ENCODE data around the gene LIMK1. TPM values are rescaled to one million over a fixed set of nuclear protein-coding genes. Genes with fewer than 3 reads are reported as not detected.

Gene LIMK1
- total and polyA plus RNA-seq, 2 donors = 11.2 to 14.7 TPM

GRCh38 chr7:74083928-74084721 is 521 bp downstream of the LIMK1 start:
- WGBS = 2% methylated on average over 61 of the region's 61 CpGs
- Histone ChIP-seq H3K36me3 (ENCODE audit: insufficient read depth) (no peaks in the 10 kb centered on the region), H3K27ac (ENCODE audit: low read depth) (no peak overlapping the region), H3K4me1 (ENCODE audit: insufficient read depth) (peaks cover 2% of the 10 kb centered on the region), H3K4me3 (ENCODE audit: low read depth, low read length) (peak overlapping the region; percentile 91)
- DNase-seq (ENCODE audit: extremely low spot score) = no peak

- no peaks in the 10 kb centered on the region for H3K36me3 ChIP-seq (ENCODE audit: insufficient read depth)
- no peak for DNase-seq (ENCODE audit: extremely low spot score)
- peaks cover 2% of the 10 kb centered on the region for H3K4me1 ChIP-seq (ENCODE audit: insufficient read depth)
- H3K4me3 ChIP-seq (ENCODE audit: low read depth, low read length) = peak overlapping the region; percentile 91
- no peak overlapping the region for H3K27ac ChIP-seq (ENCODE audit: low read depth)
- 70% methylated on average over 6 of the region's 6 CpGs for WGBS
These were observed 1.3 kb downstream of the LIMK1 start for GRCh38 chr7:74084722-74085578.

GRCh38 chr7:74087791-74088453 is 4.3 kb downstream of the LIMK1 start:
- no peak for DNase-seq (ENCODE audit: extremely low spot score)
- Histone ChIP-seq H3K4me3 (ENCODE audit: low read depth, low read length) (no peak overlapping the region), H3K27ac (ENCODE audit: low read depth) (no peak overlapping the region), H3K4me1 (ENCODE audit: insufficient read depth) (peaks cover 2% of the 10 kb centered on the region), H3K36me3 (ENCODE audit: insufficient read depth) (no peaks in the 10 kb centered on the region)
- 96% methylated on average over 10 of the region's 10 CpGs for WGBS

GRCh38 chr7:74092321-74092963 is 8.8 kb downstream of the LIMK1 start:
- peak overlapping the region; percentile 84 for H3K27ac ChIP-seq (ENCODE audit: low read depth)
- no peak overlapping the region for H3K4me3 ChIP-seq (ENCODE audit: low read depth, low read length)
- H3K4me1 ChIP-seq (ENCODE audit: insufficient read depth) = no peaks in the 10 kb centered on the region
- 67% methylated on average over 13 of the region's 13 CpGs for WGBS
- H3K36me3 ChIP-seq (ENCODE audit: insufficient read depth) = peaks cover 2% of the 10 kb centered on the region
- DNase-seq (ENCODE audit: extremely low spot score) = no peak

- WGBS = 60% methylated on average over 12 of the region's 12 CpGs
- Histone ChIP-seq H3K36me3 (ENCODE audit: insufficient read depth) (peaks cover 2% of the 10 kb centered on the region), H3K4me1 (ENCODE audit: insufficient read depth) (no peaks in the 10 kb centered on the region), H3K4me3 (ENCODE audit: low read depth, low read length) (no peak overlapping the region), H3K27ac (ENCODE audit: low read depth) (peak overlapping the region; percentile 84)
- DNase-seq (ENCODE audit: extremely low spot score) = no peak
These were observed 9.4 kb downstream of the LIMK1 start for GRCh38 chr7:74092964-74093471.

GRCh38 chr7:74093671-74094223 is 10.1 kb downstream of the LIMK1 start:
- no peak overlapping the region for H3K4me3 ChIP-seq (ENCODE audit: low read depth, low read length)
- DNase-seq (ENCODE audit: extremely low spot score) = no peak
- peak overlapping the region; percentile 84 for H3K27ac ChIP-seq (ENCODE audit: low read depth)
- H3K4me1 ChIP-seq (ENCODE audit: insufficient read depth) = no peaks in the 10 kb centered on the region
- H3K36me3 ChIP-seq (ENCODE audit: insufficient read depth) = peaks cover 2% of the 10 kb centered on the region
- 43% methylated on average over 15 of the region's 15 CpGs for WGBS

GRCh38 chr7:74094224-74095101 is 10.9 kb downstream of the LIMK1 start:
- 17% methylated on average over 32 of the region's 32 CpGs for WGBS
- DNase-seq (ENCODE audit: extremely low spot score) = no peak
- H3K4me1 ChIP-seq (ENCODE audit: insufficient read depth) = no peaks in the 10 kb centered on the region
- H3K4me3 ChIP-seq (ENCODE audit: low read depth, low read length) = peak overlapping the region; percentile 19
- peak overlapping the region; percentile 76 for H3K27ac ChIP-seq (ENCODE audit: low read depth)
- peaks cover 2% of the 10 kb centered on the region for H3K36me3 ChIP-seq (ENCODE audit: insufficient read depth)

GRCh38 chr7:74095135-74095534 is 11.5 kb downstream of the LIMK1 start:
- peak overlapping the region; percentile 62 for H3K27ac ChIP-seq (ENCODE audit: low read depth)
- peaks cover 2% of the 10 kb centered on the region for H3K36me3 ChIP-seq (ENCODE audit: insufficient read depth)
- 94% methylated on average over 6 of the region's 6 CpGs for WGBS
- H3K4me3 ChIP-seq (ENCODE audit: low read depth, low read length) = no peak overlapping the region
- H3K4me1 ChIP-seq (ENCODE audit: insufficient read depth) = no peaks in the 10 kb centered on the region
- no peak for DNase-seq (ENCODE audit: extremely low spot score)

- no peak for DNase-seq (ENCODE audit: extremely low spot score)
- no peaks in the 10 kb centered on the region for H3K4me1 ChIP-seq (ENCODE audit: insufficient read depth)
- peaks cover 2% of the 10 kb centered on the region for H3K36me3 ChIP-seq (ENCODE audit: insufficient read depth)
- peak overlapping the region; percentile 75 for H3K27ac ChIP-seq (ENCODE audit: low read depth)
- H3K4me3 ChIP-seq (ENCODE audit: low read depth, low read length) = no peak overlapping the region
- WGBS = 49% methylated on average over 11 of the region's 11 CpGs
These were observed 14.5 kb downstream of the LIMK1 start for GRCh38 chr7:74097937-74098614.

GRCh38 chr7:74099031-74099430 is 15.4 kb downstream of the LIMK1 start:
- Histone ChIP-seq H3K36me3 (ENCODE audit: insufficient read depth) (peaks cover 2% of the 10 kb centered on the region), H3K4me3 (ENCODE audit: low read depth, low read length) (no peak overlapping the region), H3K4me1 (ENCODE audit: insufficient read depth) (no peaks in the 10 kb centered on the region), H3K27ac (ENCODE audit: low read depth) (peak overlapping the region; percentile 3)
- DNase-seq (ENCODE audit: extremely low spot score) = no peak
- WGBS = 97% methylated on average over 17 of the region's 17 CpGs

- Histone ChIP-seq H3K36me3 (ENCODE audit: insufficient read depth) (peaks cover 2% of the 10 kb centered on the region), H3K4me1 (ENCODE audit: insufficient read depth) (no peaks in the 10 kb centered on the region), H3K4me3 (ENCODE audit: low read depth, low read length) (no peak overlapping the region), H3K27ac (ENCODE audit: low read depth) (no peak overlapping the region)
- no peak for DNase-seq (ENCODE audit: extremely low spot score)
- 59% methylated on average over 8 of the region's 8 CpGs for WGBS
These were observed 17.6 kb downstream of the LIMK1 start for GRCh38 chr7:74101061-74101681.

Measured in urinary bladder (tissue), 4 donors.